ENCODE data around the gene SIRPA. TPM values are rescaled to one million over a fixed set of nuclear protein-coding genes. Genes with fewer than 3 reads are reported as not detected.

The SIRPA gene
- total and polyA plus RNA-seq, 5 donors from 2014 or later: not detected

- H3K4me3 Mint-ChIP-seq: no peak overlapping the region
- H3K9me3 Mint-ChIP-seq: peaks cover 0 to 8% (median 0%) of the 10 kb centered on the region in 7 donors
- H3K27me3 Mint-ChIP-seq: peaks cover 15% of the 10 kb centered on the region
- H3K4me1 Mint-ChIP-seq: peaks cover 0 to 13% (median 4%) of the 10 kb centered on the region in 4 donors
- ATAC-seq (ENCODE audit: low read depth in 2 of 2) (no peak), DNase-seq (no peak)
- no peaks in the 10 kb centered on the region for H3K4me1 ChIP-seq (ENCODE audit: control insufficient read depth, insufficient read depth, low read length, poor library complexity, severe bottlenecking)
- no peak overlapping the region for H3K27ac ChIP-seq (ENCODE audit: insufficient read depth, low read length, poor library complexity, severe bottlenecking)
- peaks cover 6% of the 10 kb centered on the region for H3K27me3 ChIP-seq (ENCODE audit: control insufficient read depth, insufficient read depth, low read length)
- H3K27ac Mint-ChIP-seq: peak overlapping the region in 1 of 3 donors; percentile 61
- H3K4me3 ChIP-seq (ENCODE audit: low read depth, low read length): no peak overlapping the region
- no peaks in the 10 kb centered on the region for H3K36me3 ChIP-seq (ENCODE audit: control insufficient read depth, insufficient read depth, low read length)
- no peaks in the 10 kb centered on the region for H3K36me3 Mint-ChIP-seq
- H3K9me3 ChIP-seq (ENCODE audit: control insufficient read depth in 2 of 2, low read length in 2 of 2): no peaks in the 10 kb centered on the region
Observed at GRCh38 chr20:1883986-1884385, 11.2 kb upstream of the SIRPA start.

GRCh38 chr20:1885254-1885653 lies 10.0 kb upstream of the SIRPA start:
- H3K4me1 Mint-ChIP-seq: peaks cover 0 to 13% (median 4%) of the 10 kb centered on the region in 4 donors
- peaks cover 19% of the 10 kb centered on the region for H3K27me3 Mint-ChIP-seq
- no peaks in the 10 kb centered on the region for H3K36me3 Mint-ChIP-seq
- Histone ChIP-seq H3K27me3 (ENCODE audit: control insufficient read depth, insufficient read depth, low read length) (peaks cover 6% of the 10 kb centered on the region), H3K27ac (ENCODE audit: insufficient read depth, low read length, poor library complexity, severe bottlenecking) (no peak overlapping the region), H3K36me3 (ENCODE audit: control insufficient read depth, insufficient read depth, low read length) (no peaks in the 10 kb centered on the region), H3K4me3 (ENCODE audit: low read depth, low read length) (no peak overlapping the region), H3K4me1 (ENCODE audit: control insufficient read depth, insufficient read depth, low read length, poor library complexity, severe bottlenecking) (no peaks in the 10 kb centered on the region), H3K9me3 (ENCODE audit: control insufficient read depth in 2 of 2, low read length in 2 of 2) (no peaks in the 10 kb centered on the region)
- H3K9me3 Mint-ChIP-seq: peaks cover 0 to 8% (median 0%) of the 10 kb centered on the region in 7 donors
- ATAC-seq (ENCODE audit: low read depth in 2 of 2) (no peak), DNase-seq (no peak)
- H3K27ac Mint-ChIP-seq: no peak overlapping the region
- H3K4me3 Mint-ChIP-seq: no peak overlapping the region

GRCh38 chr20:1885940-1886693 lies 9.1 kb upstream of the SIRPA start:
- no peaks in the 10 kb centered on the region for H3K4me1 ChIP-seq (ENCODE audit: control insufficient read depth, insufficient read depth, low read length, poor library complexity, severe bottlenecking)
- no peak overlapping the region for H3K4me3 Mint-ChIP-seq
- DNase-seq: no peak
- H3K36me3 Mint-ChIP-seq: no peaks in the 10 kb centered on the region
- H3K27me3 Mint-ChIP-seq: peaks cover 27% of the 10 kb centered on the region
- no peak overlapping the region for H3K27ac Mint-ChIP-seq
- H3K27ac ChIP-seq (ENCODE audit: insufficient read depth, low read length, poor library complexity, severe bottlenecking): no peak overlapping the region
- no peaks in the 10 kb centered on the region for H3K36me3 ChIP-seq (ENCODE audit: control insufficient read depth, insufficient read depth, low read length)
- H3K4me1 Mint-ChIP-seq: peaks cover 0 to 13% (median 4%) of the 10 kb centered on the region in 4 donors
- H3K9me3 ChIP-seq (ENCODE audit: control insufficient read depth in 2 of 2, low read length in 2 of 2): no peaks in the 10 kb centered on the region
- ATAC-seq (ENCODE audit: low read depth in 2 of 2): no peak
- H3K4me3 ChIP-seq (ENCODE audit: low read depth, low read length): no peak overlapping the region
- peaks cover 6% of the 10 kb centered on the region for H3K27me3 ChIP-seq (ENCODE audit: control insufficient read depth, insufficient read depth, low read length)
- peaks cover 0 to 8% (median 0%) of the 10 kb centered on the region in 7 donors for H3K9me3 Mint-ChIP-seq

GRCh38 chr20:1887321-1887720 lies 7.9 kb upstream of the SIRPA start:
- Histone ChIP-seq H3K4me3 (ENCODE audit: low read depth, low read length) (no peak overlapping the region), H3K27me3 (ENCODE audit: control insufficient read depth, insufficient read depth, low read length) (peaks cover 6% of the 10 kb centered on the region), H3K27ac (ENCODE audit: insufficient read depth, low read length, poor library complexity, severe bottlenecking) (no peak overlapping the region), H3K36me3 (ENCODE audit: control insufficient read depth, insufficient read depth, low read length) (no peaks in the 10 kb centered on the region), H3K4me1 (ENCODE audit: control insufficient read depth, insufficient read depth, low read length, poor library complexity, severe bottlenecking) (no peaks in the 10 kb centered on the region), H3K9me3 (ENCODE audit: control insufficient read depth in 2 of 2, low read length in 2 of 2) (no peaks in the 10 kb centered on the region)
- H3K27me3 Mint-ChIP-seq: peaks cover 39% of the 10 kb centered on the region
- DNase-seq: no peak
- no peak overlapping the region for H3K4me3 Mint-ChIP-seq
- H3K9me3 Mint-ChIP-seq: peaks cover 0 to 8% (median 0%) of the 10 kb centered on the region in 7 donors
- ATAC-seq (ENCODE audit: low read depth in 2 of 2): no peak
- H3K27ac Mint-ChIP-seq: no peak overlapping the region
- H3K4me1 Mint-ChIP-seq: peaks cover 0 to 13% (median 3%) of the 10 kb centered on the region in 4 donors
- no peaks in the 10 kb centered on the region for H3K36me3 Mint-ChIP-seq

- no peak overlapping the region for H3K27ac ChIP-seq (ENCODE audit: insufficient read depth, low read length, poor library complexity, severe bottlenecking)
- H3K4me1 ChIP-seq (ENCODE audit: control insufficient read depth, insufficient read depth, low read length, poor library complexity, severe bottlenecking): no peaks in the 10 kb centered on the region
- DNase-seq (no peak), ATAC-seq (ENCODE audit: low read depth in 2 of 2) (no peak)
- Mint-ChIP-seq H3K4me3 (no peak overlapping the region), H3K27me3 (peaks cover 43% of the 10 kb centered on the region), H3K36me3 (no peaks in the 10 kb centered on the region), H3K27ac (peak overlapping the region in 1 of 3 donors; percentile 23), H3K4me1 (peaks cover 0 to 13% (median 2%) of the 10 kb centered on the region in 4 donors), H3K9me3 (peaks cover 0 to 8% (median 0%) of the 10 kb centered on the region in 7 donors)
- H3K9me3 ChIP-seq (ENCODE audit: control insufficient read depth in 2 of 2, low read length in 2 of 2): no peaks in the 10 kb centered on the region
- no peak overlapping the region for H3K4me3 ChIP-seq (ENCODE audit: low read depth, low read length)
- peaks cover 6% of the 10 kb centered on the region for H3K27me3 ChIP-seq (ENCODE audit: control insufficient read depth, insufficient read depth, low read length)
- no peaks in the 10 kb centered on the region for H3K36me3 ChIP-seq (ENCODE audit: control insufficient read depth, insufficient read depth, low read length)
Observed at GRCh38 chr20:1887756-1888155, 7.5 kb upstream of the SIRPA start.

- H3K27me3 Mint-ChIP-seq: peaks cover 53% of the 10 kb centered on the region
- no peak overlapping the region for H3K27ac Mint-ChIP-seq
- no peaks in the 10 kb centered on the region for H3K36me3 Mint-ChIP-seq
- DNase-seq (no peak), ATAC-seq (ENCODE audit: low read depth in 2 of 2) (no peak)
- Histone ChIP-seq H3K36me3 (ENCODE audit: control insufficient read depth, insufficient read depth, low read length) (no peaks in the 10 kb centered on the region), H3K9me3 (ENCODE audit: control insufficient read depth in 2 of 2, low read length in 2 of 2) (no peaks in the 10 kb centered on the region), H3K27me3 (ENCODE audit: control insufficient read depth, insufficient read depth, low read length) (peaks cover 13% of the 10 kb centered on the region), H3K27ac (ENCODE audit: insufficient read depth, low read length, poor library complexity, severe bottlenecking) (no peak overlapping the region), H3K4me3 (ENCODE audit: low read depth, low read length) (no peak overlapping the region), H3K4me1 (ENCODE audit: control insufficient read depth, insufficient read depth, low read length, poor library complexity, severe bottlenecking) (no peaks in the 10 kb centered on the region)
- H3K9me3 Mint-ChIP-seq: peaks cover 0 to 8% (median 0%) of the 10 kb centered on the region in 7 donors
- H3K4me1 Mint-ChIP-seq: peaks cover 0 to 4% (median 0%) of the 10 kb centered on the region in 4 donors
- no peak overlapping the region for H3K4me3 Mint-ChIP-seq
Observed at GRCh38 chr20:1888796-1889463, 6.3 kb upstream of the SIRPA start.

GRCh38 chr20:1890469-1891262 lies 4.5 kb upstream of the SIRPA start:
- Histone ChIP-seq H3K27me3 (ENCODE audit: control insufficient read depth, insufficient read depth, low read length) (peaks cover 16% of the 10 kb centered on the region), H3K27ac (ENCODE audit: insufficient read depth, low read length, poor library complexity, severe bottlenecking) (no peak overlapping the region), H3K9me3 (ENCODE audit: control insufficient read depth in 2 of 2, low read length in 2 of 2) (no peaks in the 10 kb centered on the region), H3K4me3 (ENCODE audit: low read depth, low read length) (no peak overlapping the region), H3K4me1 (ENCODE audit: control insufficient read depth, insufficient read depth, low read length, poor library complexity, severe bottlenecking) (peaks cover 7% of the 10 kb centered on the region), H3K36me3 (ENCODE audit: control insufficient read depth, insufficient read depth, low read length) (no peaks in the 10 kb centered on the region)
- DNase-seq (no peak), ATAC-seq (ENCODE audit: low read depth in 2 of 2) (no peak)
- peaks cover 0 to 2% (median 0%) of the 10 kb centered on the region in 4 donors for H3K4me1 Mint-ChIP-seq
- no peak overlapping the region for H3K4me3 Mint-ChIP-seq
- H3K9me3 Mint-ChIP-seq: peaks cover 0 to 8% (median 0%) of the 10 kb centered on the region in 7 donors
- peaks cover 51% of the 10 kb centered on the region for H3K27me3 Mint-ChIP-seq
- no peaks in the 10 kb centered on the region for H3K36me3 Mint-ChIP-seq
- no peak overlapping the region for H3K27ac Mint-ChIP-seq

All from CD4-positive, CD25-positive, alpha-beta regulatory T cell (primary cell).